ENCODE data around the gene CIRBP. TPM values are rescaled to one million over a fixed set of nuclear protein-coding genes. Genes with fewer than 3 reads are reported as not detected.

CIRBP gene
- total and polyA plus RNA-seq, 2 donors (not counting 1 experiment from before 2014, with no cell fraction given): 643 to 1,164 TPM

DNA sequence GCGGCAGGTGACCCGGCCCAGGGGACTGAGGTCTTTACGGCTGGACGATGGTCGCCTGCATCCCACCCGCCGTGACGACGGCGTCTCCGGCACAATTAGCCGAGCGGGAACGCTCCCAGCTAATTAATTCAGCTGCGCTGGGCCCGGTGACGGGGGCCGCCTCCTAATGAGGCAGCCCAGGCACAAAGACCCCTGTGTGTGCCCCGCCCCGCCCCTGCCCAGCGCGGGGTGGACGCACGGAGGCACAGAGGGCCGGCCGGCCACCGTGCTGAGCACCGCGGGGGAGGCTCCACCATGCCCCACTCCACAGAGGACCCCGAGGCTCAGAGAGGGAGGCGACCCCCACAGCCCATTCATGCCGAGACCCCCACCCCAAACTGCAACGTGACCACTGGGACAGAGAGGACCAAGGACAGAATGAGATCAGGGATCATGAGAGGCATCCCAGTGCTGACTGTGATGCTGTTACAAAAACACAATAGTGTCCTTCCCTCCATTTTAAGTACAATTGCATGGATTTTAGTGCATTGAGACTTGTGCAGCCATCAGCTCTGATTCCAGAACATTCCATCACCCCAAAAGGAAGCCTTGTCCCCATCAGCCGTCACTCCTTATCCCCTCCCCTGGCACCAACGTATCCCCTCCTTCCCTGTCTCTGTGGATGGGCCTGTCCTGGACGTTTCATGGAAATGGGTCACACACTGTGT, 33.6 kb downstream of the CIRBP start:
- CTCF ChIA-PET: interaction anchor here (0.6 kb wide), 1 partner anchor 233 kb away, joined by 3 read pairs; no protein-coding TSS in a partner anchor
- no peak overlapping the region for H3K27ac Mint-ChIP-seq
- peaks cover 5% of the 10 kb centered on the region for H3K4me1 Mint-ChIP-seq
- H3K4me3 Mint-ChIP-seq: no peak overlapping the region
- peaks cover 4% of the 10 kb centered on the region for H3K27me3 Mint-ChIP-seq
- no peak overlapping the region for H2AFZ ChIP-seq (ENCODE audit: insufficient read depth, low read depth, low read length, poor library complexity, severe bottlenecking)
- H3K4me2 ChIP-seq (replicated peaks; ENCODE audit: low read depth, low read length, poor library complexity, severe bottlenecking): no peak overlapping the region
- H3K36me3 ChIP-seq (replicated peaks in 1 of 2; ENCODE audit: control extremely low read depth in 1 of 2, control insufficient read depth in 1 of 2, extremely low read depth in 1 of 2, insufficient read depth in 2 of 2, low read length in 1 of 2): no peaks in the 10 kb centered on the region
- POLR2A ChIA-PET: no interaction called here
- H3K9me3 Mint-ChIP-seq (ENCODE audit: insufficient read depth): no peaks in the 10 kb centered on the region
- TF ChIP-seq EZH2 (IDR thresholded peaks at IDR 0.05; ENCODE audit: borderline replicate concordance, insufficient read depth, low read depth, low read length, poor library complexity, severe bottlenecking) (no peak), CTCF (IDR thresholded peaks at IDR 0.05) (no peak)
- DNase-seq (no peak), ATAC-seq (ENCODE audit: low read depth) (no peak)
- H3K79me2 ChIP-seq (ENCODE audit: control insufficient read depth, insufficient read depth, low read length): no peaks in the 10 kb centered on the region
- intact Hi-C loops (cut with micrococcal nuclease): no loop called here
- no peak overlapping the region for H3K4me3 ChIP-seq (ENCODE audit: control extremely low read depth in 1 of 5, extremely low read depth in 1 of 5, insufficient read depth in 1 of 5, low read depth in 2 of 5, low read length in 4 of 5)
- H3K4me1 ChIP-seq (ENCODE audit: control insufficient read depth in 2 of 2, insufficient read depth in 2 of 2, low read length in 2 of 2): no peaks in the 10 kb centered on the region
- no peak overlapping the region for H3K27ac ChIP-seq (ENCODE audit: low read length in 2 of 2)
- 87% methylated on average over 36 of the region's 36 CpGs for WGBS (ENCODE audit: insufficient coverage)
- H3K9ac ChIP-seq (ENCODE audit: low read length): no peak overlapping the region
- H3K9me3 ChIP-seq (ENCODE audit: control extremely low read depth in 1 of 3, control insufficient read depth in 2 of 3, insufficient read depth in 1 of 3, low read length in 2 of 3): peaks cover 0 to 6% (median 0%) of the 10 kb centered on the region in 3 donors
- H3K27me3 ChIP-seq (replicated peaks in 1 of 4; ENCODE audit: control extremely low read depth in 1 of 4, control insufficient read depth in 3 of 4, insufficient read depth in 4 of 4, low read length in 3 of 4): peaks cover 0 to 3% (median 0%) of the 10 kb centered on the region in 4 experiments
- H4K20me1 ChIP-seq (ENCODE audit: control insufficient read depth, insufficient read depth, low read length, poor library complexity, severe bottlenecking): no peaks in the 10 kb centered on the region

DNA sequence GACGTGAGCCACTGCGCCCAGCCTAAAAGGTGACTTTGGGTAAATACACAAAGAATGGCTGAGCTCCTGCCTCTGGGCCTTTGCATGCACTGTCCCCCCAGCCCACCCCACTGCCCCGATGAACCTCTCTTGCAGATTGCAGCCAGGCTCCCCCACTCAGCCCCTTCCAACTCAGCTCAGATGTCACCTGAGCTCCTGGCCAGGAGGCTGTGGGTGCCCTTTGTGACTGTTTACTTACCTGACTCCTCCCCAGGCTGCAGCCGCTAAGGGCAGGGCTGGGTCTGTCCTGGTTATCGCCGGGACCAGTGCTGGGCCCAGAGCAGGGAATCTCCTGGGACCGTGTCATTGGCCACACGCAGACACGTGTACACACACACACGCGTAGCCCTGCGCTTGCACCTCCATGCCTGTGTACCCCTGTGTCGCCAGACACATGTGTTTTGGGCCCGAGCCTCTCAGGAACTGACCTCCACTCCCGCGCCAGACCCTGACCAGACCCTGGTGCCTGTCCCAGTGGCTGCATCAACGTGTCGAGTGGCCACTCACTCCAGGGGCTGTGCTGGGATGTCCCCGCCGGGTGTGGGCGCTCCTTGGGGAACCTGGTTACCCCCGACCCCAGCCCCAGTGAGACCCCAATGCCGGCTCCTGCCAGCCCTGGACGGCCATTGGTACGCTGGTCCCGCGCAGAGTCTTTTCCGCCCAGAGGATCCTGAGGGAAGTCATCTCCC, 35.2 kb downstream of the CIRBP start:
- Histone ChIP-seq H3K4me2 (replicated peaks; ENCODE audit: low read depth, low read length, poor library complexity, severe bottlenecking) (no peak overlapping the region), H3K9ac (ENCODE audit: low read length) (no peak overlapping the region)
- no peak for ATAC-seq (ENCODE audit: low read depth)

More for the DNA sequence above, 35.2 kb downstream of the CIRBP start:
- Mint-ChIP-seq H3K9me3 (ENCODE audit: insufficient read depth) (no peaks in the 10 kb centered on the region), H3K4me1 (peaks cover 5% of the 10 kb centered on the region), H3K27me3 (no peaks in the 10 kb centered on the region), H3K27ac (no peak overlapping the region), H3K4me3 (no peak overlapping the region)
- intact Hi-C loops (cut with micrococcal nuclease): no loop called here
- 93% methylated on average over 28 of the region's 28 CpGs for WGBS (ENCODE audit: insufficient coverage)
- Histone ChIP-seq H3K36me3 (replicated peaks in 1 of 2; ENCODE audit: control extremely low read depth in 1 of 2, control insufficient read depth in 1 of 2, extremely low read depth in 1 of 2, insufficient read depth in 2 of 2, low read length in 1 of 2) (no peaks in the 10 kb centered on the region), H3K27me3 (replicated peaks in 1 of 4; ENCODE audit: control extremely low read depth in 1 of 4, control insufficient read depth in 3 of 4, insufficient read depth in 4 of 4, low read length in 3 of 4) (no peaks in the 10 kb centered on the region), H3K9me3 (ENCODE audit: control extremely low read depth in 1 of 3, control insufficient read depth in 2 of 3, insufficient read depth in 1 of 3, low read length in 2 of 3) (no peaks in the 10 kb centered on the region), H2AFZ (ENCODE audit: insufficient read depth, low read depth, low read length, poor library complexity, severe bottlenecking) (no peak overlapping the region), H3K4me3 (ENCODE audit: control extremely low read depth in 1 of 5, extremely low read depth in 1 of 5, insufficient read depth in 1 of 5, low read depth in 2 of 5, low read length in 4 of 5) (no peak overlapping the region), H3K4me1 (ENCODE audit: control insufficient read depth in 2 of 2, insufficient read depth in 2 of 2, low read length in 2 of 2) (no peaks in the 10 kb centered on the region), H4K20me1 (ENCODE audit: control insufficient read depth, insufficient read depth, low read length, poor library complexity, severe bottlenecking) (no peaks in the 10 kb centered on the region), H3K27ac (ENCODE audit: low read length in 2 of 2) (no peak overlapping the region), H3K79me2 (ENCODE audit: control insufficient read depth, insufficient read depth, low read length) (no peaks in the 10 kb centered on the region)
- TF ChIP-seq CTCF (IDR thresholded peaks at IDR 0.05) (no peak), EZH2 (IDR thresholded peaks at IDR 0.05; ENCODE audit: borderline replicate concordance, insufficient read depth, low read depth, low read length, poor library complexity, severe bottlenecking) (no peak)
- ChIA-PET CTCF (no interaction called here), POLR2A (no interaction called here)
- DNase-seq: no peak
